ENCODE results near the gene DAPK3.

The DAPK3 gene

DNA sequence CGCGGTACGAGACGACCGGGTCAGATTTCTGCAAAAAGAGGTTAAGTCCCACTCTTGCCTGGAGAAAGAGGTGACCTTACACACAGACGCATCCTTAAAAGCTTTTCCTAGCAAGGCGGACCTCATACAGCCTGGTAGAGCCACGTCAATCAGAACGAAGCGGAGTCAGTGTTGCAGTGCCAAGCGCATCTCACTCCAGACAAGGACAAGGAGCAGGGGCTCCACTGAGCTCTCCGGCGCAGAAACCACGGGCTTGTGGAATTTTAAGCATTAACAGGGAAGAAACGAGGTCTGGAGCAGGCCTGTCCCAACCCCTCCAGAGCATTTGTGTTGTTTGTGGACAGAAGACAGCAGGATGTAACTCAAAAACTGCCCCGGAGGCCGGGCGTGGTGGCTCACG lies 7.2 kb upstream of the DAPK3 start:
- H4K20me1 ChIP-seq (ENCODE audit: insufficient read depth, low read length), result peaks cover 77% of the 10 kb centered on the region
- H3K4me1 ChIP-seq (ENCODE audit: low read length), result no peaks in the 10 kb centered on the region
- no peak overlapping the region for H3K4me2 ChIP-seq (ENCODE audit: low read depth, low read length)
- no peaks in the 10 kb centered on the region for H3K9me2 ChIP-seq (replicated peaks; ENCODE audit: insufficient read depth, low read length)
- H3K27ac ChIP-seq (ENCODE audit: low read length), result no peak overlapping the region
- H2AFZ ChIP-seq (ENCODE audit: low read length), result no peak overlapping the region
- no peaks in the 10 kb centered on the region for H3K27me3 ChIP-seq (replicated peaks; ENCODE audit: insufficient read depth, low read length)
- H3K9me3 ChIP-seq (replicated peaks; ENCODE audit: insufficient read depth, low read length), result no peaks in the 10 kb centered on the region
- no peak overlapping the region for H3K4me3 ChIP-seq (ENCODE audit: low read length)
- no peak overlapping the region for H3K9ac ChIP-seq (ENCODE audit: low read length)
- H3F3A ChIP-seq (ENCODE audit: insufficient read depth, low read length), result peaks cover 74% of the 10 kb centered on the region
- peaks cover 76% of the 10 kb centered on the region for H3K36me3 ChIP-seq (replicated peaks; ENCODE audit: insufficient read depth, low read length)
- H3K79me2 ChIP-seq (ENCODE audit: low read length), result peaks cover 76% of the 10 kb centered on the region
- TF ChIP-seq EZH2phosphoT487 (IDR thresholded peaks at IDR 0.05; ENCODE audit: low read length) (no peak), EZH2 (optimal IDR thresholded peaks at IDR 0.05; ENCODE audit: low read depth, low read length) (no peak)
- TF ChIP-seq, protein P1, sequence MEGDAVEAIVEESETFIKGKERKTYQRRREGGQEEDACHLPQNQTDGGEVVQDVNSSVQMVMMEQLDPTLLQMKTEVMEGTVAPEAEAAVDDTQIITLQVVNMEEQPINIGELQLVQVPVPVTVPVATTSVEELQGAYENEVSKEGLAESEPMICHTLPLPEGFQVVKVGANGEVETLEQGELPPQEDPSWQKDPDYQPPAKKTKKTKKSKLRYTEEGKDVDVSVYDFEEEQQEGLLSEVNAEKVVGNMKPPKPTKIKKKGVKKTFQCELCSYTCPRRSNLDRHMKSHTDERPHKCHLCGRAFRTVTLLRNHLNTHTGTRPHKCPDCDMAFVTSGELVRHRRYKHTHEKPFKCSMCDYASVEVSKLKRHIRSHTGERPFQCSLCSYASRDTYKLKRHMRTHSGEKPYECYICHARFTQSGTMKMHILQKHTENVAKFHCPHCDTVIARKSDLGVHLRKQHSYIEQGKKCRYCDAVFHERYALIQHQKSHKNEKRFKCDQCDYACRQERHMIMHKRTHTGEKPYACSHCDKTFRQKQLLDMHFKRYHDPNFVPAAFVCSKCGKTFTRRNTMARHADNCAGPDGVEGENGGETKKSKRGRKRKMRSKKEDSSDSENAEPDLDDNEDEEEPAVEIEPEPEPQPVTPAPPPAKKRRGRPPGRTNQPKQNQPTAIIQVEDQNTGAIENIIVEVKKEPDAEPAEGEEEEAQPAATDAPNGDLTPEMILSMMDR (IDR thresholded peaks at IDR 0.05; ENCODE audit: low read length), result no peak
- DNase-seq, result no peak

- H3K4me2 ChIP-seq (ENCODE audit: low read depth, low read length), result no peak overlapping the region
These were observed 6.6 kb upstream of the DAPK3 start for GRCh38 chr19:3977242-3978143.

GRCh38 chr19:3976495-3977241 lies 5.8 kb upstream of the DAPK3 start:
- Histone ChIP-seq H4K20me1 (ENCODE audit: insufficient read depth, low read length) (peaks cover 62% of the 10 kb centered on the region), H3F3A (ENCODE audit: insufficient read depth, low read length) (peaks cover 72% of the 10 kb centered on the region), H3K9me3 (replicated peaks; ENCODE audit: insufficient read depth, low read length) (no peaks in the 10 kb centered on the region), H3K9me2 (replicated peaks; ENCODE audit: insufficient read depth, low read length) (no peaks in the 10 kb centered on the region), H3K4me3 (ENCODE audit: low read length) (no peak overlapping the region), H3K27me3 (replicated peaks; ENCODE audit: insufficient read depth, low read length) (no peaks in the 10 kb centered on the region), H2AFZ (ENCODE audit: low read length) (no peak overlapping the region), H3K4me2 (ENCODE audit: low read depth, low read length) (no peak overlapping the region), H3K79me2 (ENCODE audit: low read length) (peaks cover 62% of the 10 kb centered on the region), H3K9ac (ENCODE audit: low read length) (no peak overlapping the region), H3K36me3 (replicated peaks; ENCODE audit: insufficient read depth, low read length) (peaks cover 61% of the 10 kb centered on the region), H3K4me1 (ENCODE audit: low read length) (no peaks in the 10 kb centered on the region), H3K27ac (ENCODE audit: low read length) (no peak overlapping the region)
- no peak for DNase-seq
- TF ChIP-seq EZH2 (optimal IDR thresholded peaks at IDR 0.05; ENCODE audit: low read depth, low read length), result no peak
- TF ChIP-seq, protein P1 (IDR thresholded peaks at IDR 0.05; ENCODE audit: low read length), result no peak
- no peak for TF ChIP-seq EZH2phosphoT487 (IDR thresholded peaks at IDR 0.05; ENCODE audit: low read length)

More at GRCh38 chr19:3977242-3978143, 6.6 kb upstream of the DAPK3 start:
- H2AFZ ChIP-seq (ENCODE audit: low read length), result no peak overlapping the region
- no peak overlapping the region for H3K27ac ChIP-seq (ENCODE audit: low read length)
- H3K9ac ChIP-seq (ENCODE audit: low read length), result no peak overlapping the region
- peaks cover 70% of the 10 kb centered on the region for H3K79me2 ChIP-seq (ENCODE audit: low read length)
- H3F3A ChIP-seq (ENCODE audit: insufficient read depth, low read length), result peaks cover 72% of the 10 kb centered on the region
- H3K27me3 ChIP-seq (replicated peaks; ENCODE audit: insufficient read depth, low read length), result no peaks in the 10 kb centered on the region
- no peaks in the 10 kb centered on the region for H3K4me1 ChIP-seq (ENCODE audit: low read length)
- no peak overlapping the region for H3K4me3 ChIP-seq (ENCODE audit: low read length)
- H4K20me1 ChIP-seq (ENCODE audit: insufficient read depth, low read length), result peaks cover 70% of the 10 kb centered on the region
- no peak for DNase-seq
- no peaks in the 10 kb centered on the region for H3K9me3 ChIP-seq (replicated peaks; ENCODE audit: insufficient read depth, low read length)
- H3K9me2 ChIP-seq (replicated peaks; ENCODE audit: insufficient read depth, low read length), result no peaks in the 10 kb centered on the region
- H3K36me3 ChIP-seq (replicated peaks; ENCODE audit: insufficient read depth, low read length), result peaks cover 70% of the 10 kb centered on the region
- TF ChIP-seq EZH2 (optimal IDR thresholded peaks at IDR 0.05; ENCODE audit: low read depth, low read length), result no peak
- no peak for TF ChIP-seq EZH2phosphoT487 (IDR thresholded peaks at IDR 0.05; ENCODE audit: low read length)
- TF ChIP-seq, protein P1 (IDR thresholded peaks at IDR 0.05; ENCODE audit: low read length), result no peak; the same call in 1 of the 2 replicates
